Measurements from ENCODE around the gene ZNF426.

ZNF426 gene

DNA sequence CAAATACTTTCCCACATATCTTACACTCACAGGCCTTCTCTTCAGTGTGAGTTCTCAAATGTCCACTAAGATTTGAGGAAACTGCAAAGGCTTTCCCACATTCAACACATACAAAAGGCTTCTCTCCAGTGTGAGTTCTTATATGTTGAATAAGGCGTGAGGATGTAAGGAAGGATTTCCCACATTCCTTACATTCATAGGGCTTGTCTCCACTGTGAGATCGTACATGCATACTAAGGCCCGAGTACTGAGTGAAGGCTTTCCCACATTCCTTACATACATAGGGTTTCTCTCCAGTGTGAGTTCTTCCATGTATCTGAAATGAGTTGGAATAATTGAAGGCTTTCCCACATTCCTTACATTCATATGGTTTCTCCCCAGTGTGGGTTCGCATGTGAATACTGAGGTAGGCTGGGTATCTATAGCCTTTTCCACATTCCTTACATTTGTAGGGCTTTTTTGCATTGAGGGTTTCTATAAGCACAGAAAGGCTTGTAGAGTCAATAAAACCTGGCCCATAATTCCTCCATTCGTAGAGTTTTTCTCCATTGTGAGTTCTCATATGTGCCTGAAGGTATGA lies 9.6 kb downstream of the ZNF426 start:
- no peak overlapping the region for H3K4me3 ChIP-seq (ENCODE audit: low read length)
- TF ChIP-seq, protein P1, sequence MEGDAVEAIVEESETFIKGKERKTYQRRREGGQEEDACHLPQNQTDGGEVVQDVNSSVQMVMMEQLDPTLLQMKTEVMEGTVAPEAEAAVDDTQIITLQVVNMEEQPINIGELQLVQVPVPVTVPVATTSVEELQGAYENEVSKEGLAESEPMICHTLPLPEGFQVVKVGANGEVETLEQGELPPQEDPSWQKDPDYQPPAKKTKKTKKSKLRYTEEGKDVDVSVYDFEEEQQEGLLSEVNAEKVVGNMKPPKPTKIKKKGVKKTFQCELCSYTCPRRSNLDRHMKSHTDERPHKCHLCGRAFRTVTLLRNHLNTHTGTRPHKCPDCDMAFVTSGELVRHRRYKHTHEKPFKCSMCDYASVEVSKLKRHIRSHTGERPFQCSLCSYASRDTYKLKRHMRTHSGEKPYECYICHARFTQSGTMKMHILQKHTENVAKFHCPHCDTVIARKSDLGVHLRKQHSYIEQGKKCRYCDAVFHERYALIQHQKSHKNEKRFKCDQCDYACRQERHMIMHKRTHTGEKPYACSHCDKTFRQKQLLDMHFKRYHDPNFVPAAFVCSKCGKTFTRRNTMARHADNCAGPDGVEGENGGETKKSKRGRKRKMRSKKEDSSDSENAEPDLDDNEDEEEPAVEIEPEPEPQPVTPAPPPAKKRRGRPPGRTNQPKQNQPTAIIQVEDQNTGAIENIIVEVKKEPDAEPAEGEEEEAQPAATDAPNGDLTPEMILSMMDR (conservative IDR thresholded peaks at IDR 0.05; ENCODE audit: low read length): no peak
- DNase-seq (ENCODE audit: low read depth): peak; percentile 2

DNA sequence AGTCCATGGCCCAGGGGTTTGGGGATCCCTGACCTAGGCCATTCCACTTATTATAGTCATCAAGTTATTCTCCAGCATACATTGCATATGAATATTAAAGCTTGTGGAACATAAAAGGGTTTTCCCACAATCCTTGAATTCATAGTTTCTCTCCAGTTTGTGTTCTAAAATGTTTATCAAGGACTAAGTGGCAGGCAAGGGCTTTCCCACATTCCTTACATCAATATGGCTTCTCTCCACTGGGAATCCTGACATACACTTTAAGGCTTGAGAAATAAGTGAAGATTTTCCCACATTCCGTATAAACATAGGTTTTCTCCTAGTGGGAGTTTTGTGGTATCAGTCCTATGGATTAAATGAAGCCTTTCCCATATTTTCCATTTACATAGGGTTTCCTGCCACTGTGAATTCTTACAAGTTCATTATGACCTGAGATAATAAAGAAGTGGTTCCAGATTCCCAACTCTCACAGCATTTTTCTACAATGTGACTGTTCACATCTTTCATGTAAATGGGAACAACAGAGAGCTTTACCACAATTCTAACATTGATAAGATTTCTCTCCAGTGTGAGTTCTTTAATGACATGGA lies 14.5 kb downstream of the ZNF426 start:
- DNase-seq (ENCODE audit: low read depth): no peak
- TF ChIP-seq, protein P1 (conservative IDR thresholded peaks at IDR 0.05; ENCODE audit: low read length): no peak
- no peak overlapping the region for H3K4me3 ChIP-seq (ENCODE audit: low read length)

DNA sequence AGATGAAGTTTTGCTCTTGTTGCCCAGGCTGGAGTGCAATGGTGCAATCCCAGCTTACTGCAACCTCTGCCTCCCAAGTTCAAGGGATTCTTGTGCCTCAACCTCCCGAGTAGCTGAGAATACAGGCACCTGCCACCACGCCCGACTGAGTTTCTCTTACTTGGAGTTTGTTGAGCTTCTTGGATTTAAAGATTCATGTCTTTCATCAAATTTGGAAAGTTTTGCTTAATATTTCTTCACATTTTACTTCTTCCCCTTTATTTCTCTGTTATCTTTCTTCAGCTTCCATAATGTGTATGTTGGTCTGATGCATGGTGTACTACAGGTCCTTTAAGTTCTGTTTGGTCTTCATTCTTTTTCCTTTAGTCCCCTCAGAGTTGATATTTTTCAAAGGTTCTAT lies 31.2 kb downstream of the ZNF426 start:
- DNase-seq (ENCODE audit: low read depth): no peak
- H3K4me3 ChIP-seq (ENCODE audit: low read length): no peak overlapping the region
- TF ChIP-seq, protein P1 (conservative IDR thresholded peaks at IDR 0.05; ENCODE audit: low read length): no peak

DNA sequence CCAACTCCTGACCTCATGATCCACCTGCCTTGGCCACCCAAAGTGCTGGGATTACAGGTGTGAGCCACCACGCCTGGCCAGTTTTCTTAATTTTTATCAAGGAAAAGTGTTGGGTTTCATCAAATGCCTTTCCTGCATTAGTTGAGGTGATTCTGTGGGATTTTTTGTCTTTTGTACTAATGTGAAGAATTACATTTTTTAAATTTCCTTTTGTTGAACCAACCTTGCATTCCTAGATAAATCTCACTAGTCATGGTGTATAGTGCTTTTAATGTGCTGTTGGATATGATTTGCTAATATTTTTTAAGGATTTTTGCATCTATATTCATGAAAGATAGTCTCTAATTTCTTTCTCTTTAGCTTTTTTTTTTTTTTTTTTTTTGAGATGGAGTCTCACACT lies 37.6 kb downstream of the ZNF426 start:
- no peak overlapping the region for H3K4me3 ChIP-seq (ENCODE audit: low read length)
- TF ChIP-seq, protein P1 (conservative IDR thresholded peaks at IDR 0.05; ENCODE audit: low read length): no peak

DNA sequence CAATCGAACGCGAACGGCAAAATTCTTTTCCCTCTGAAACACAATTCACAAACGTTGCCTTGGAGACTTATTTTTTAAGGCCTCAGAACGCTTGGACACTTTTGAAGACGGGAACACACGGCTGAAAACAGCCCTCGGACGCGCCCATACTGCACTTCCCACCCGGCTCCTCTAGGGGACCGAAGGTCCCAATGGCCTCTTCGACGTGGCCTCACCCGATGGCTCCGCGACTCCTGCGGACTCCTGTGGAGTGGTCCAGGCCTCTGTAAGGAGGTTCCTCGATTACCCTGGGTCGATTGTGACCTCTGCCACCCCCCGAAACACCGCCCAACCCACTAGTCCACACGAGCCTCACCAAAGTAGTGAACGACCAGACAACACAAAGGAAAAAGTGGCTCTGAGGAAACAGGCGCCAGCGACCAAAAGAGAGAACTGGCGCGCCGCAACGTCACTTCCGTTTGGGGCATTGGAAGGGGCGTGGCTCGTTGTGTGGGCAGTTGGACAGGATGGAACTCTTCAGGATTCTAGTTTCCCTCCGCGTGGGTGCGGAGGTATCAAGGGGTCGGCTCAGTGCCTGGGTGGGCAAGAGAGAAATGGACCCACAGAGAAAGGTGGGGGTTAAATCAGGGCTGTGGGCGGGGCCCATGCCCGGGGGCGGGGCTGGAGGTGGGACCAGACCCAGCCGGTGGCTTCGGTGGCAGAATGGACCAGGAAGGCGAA lies 40.1 kb downstream of the ZNF426 start, which contains the start of gene ZNF560:
Gene ZNF560 (minus strand): TSS at position 434 of the 720 bp plus-strand sequence. CDS start 23,303 bp downstream, outside the sequence.
- peak within 1 kb of the TSS; percentile 46 for H3K4me3 ChIP-seq (ENCODE audit: low read length)
- peak; percentile 11 for DNase-seq (ENCODE audit: low read depth)
- TF ChIP-seq, protein P1 (conservative IDR thresholded peaks at IDR 0.05; ENCODE audit: low read length): peak; percentile 33

More for the DNA sequence above, 37.6 kb downstream of the ZNF426 start:
- DNase-seq (ENCODE audit: low read depth): no peak

DNA sequence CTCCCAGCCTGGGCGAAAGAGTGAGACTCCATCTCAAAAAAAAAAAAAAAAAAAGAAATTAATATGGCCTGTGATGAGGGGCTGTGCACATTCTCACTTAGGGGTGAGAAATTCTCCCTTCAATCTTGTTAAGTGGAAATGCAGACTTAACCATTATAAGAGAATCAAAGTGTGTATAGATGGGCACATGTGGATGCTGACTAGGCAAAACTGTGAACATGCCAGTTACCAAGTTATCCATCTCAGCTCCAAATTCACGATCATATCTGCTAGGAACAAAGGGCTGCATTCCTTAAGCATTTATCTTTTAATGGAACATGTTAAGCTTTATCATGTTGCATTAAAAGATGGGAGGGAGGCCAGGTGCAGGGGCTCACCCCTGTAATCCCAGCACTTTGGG lies 44.3 kb downstream of the ZNF426 start:
- no peak overlapping the region for H3K4me3 ChIP-seq (ENCODE audit: low read length)
- TF ChIP-seq, protein P1 (conservative IDR thresholded peaks at IDR 0.05; ENCODE audit: low read length): no peak
- DNase-seq (ENCODE audit: low read depth): no peak
